ENCODE data around the gene TBX4. TPM values are rescaled to one million over a fixed set of nuclear protein-coding genes. Genes with fewer than 3 reads are reported as not detected.
A peak's percentile ranks its signal among the peaks of the same experiment; 100 is the strongest.

Gene TBX4
- total and polyA plus RNA-seq, 2 of the 13 experiments (the other 11 are each of a cell fraction or from before 2014, with no cell fraction given): 0.11 to 1.1 TPM

DNA sequence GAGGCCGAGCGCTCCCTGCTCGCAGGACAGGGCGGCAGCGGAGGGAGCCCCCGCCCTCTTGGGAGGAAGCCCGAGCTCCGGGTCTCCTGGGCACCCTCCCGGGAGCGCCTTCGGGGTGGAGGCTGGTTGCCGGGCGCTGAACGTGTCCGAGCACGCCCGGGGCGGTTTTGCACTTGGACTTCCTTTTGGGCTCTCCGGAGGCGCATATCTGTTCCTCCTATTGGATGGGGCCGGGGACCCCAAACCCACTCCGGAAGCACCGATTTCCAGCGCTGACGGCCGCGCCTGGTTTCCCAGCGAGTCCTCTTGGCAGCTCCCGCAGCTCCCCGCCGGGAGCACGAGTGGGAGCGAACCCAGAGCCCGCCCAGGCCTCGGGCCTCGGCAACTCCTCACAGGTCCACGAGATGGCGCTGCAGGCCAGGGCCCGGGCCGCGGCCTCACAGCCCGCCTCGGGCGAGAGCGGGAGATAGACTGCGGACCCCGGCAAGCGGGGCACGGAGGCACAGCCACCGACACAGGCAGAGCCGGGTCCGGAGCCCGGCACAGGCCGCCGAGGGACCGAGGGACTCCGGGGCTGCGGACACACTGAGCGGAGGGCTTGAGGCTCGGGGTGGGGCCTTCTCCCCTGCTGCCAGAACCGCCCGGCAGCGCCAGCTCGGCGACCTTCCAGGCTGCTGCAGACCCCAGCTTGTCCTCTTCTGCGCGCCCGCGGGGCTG is 39.9 kb upstream of the TBX4 start (continued):
- TF ChIP-seq ZNF460 (CRISPR knock-in tag; IDR thresholded peaks at IDR 0.05; ENCODE audit: borderline replicate concordance): no peak
- TF ChIP-seq RFXAP (CRISPR knock-in tag; IDR thresholded peaks at IDR 0.05; ENCODE audit: borderline replicate concordance): peak; percentile 86
- TF ChIP-seq, protein P1, sequence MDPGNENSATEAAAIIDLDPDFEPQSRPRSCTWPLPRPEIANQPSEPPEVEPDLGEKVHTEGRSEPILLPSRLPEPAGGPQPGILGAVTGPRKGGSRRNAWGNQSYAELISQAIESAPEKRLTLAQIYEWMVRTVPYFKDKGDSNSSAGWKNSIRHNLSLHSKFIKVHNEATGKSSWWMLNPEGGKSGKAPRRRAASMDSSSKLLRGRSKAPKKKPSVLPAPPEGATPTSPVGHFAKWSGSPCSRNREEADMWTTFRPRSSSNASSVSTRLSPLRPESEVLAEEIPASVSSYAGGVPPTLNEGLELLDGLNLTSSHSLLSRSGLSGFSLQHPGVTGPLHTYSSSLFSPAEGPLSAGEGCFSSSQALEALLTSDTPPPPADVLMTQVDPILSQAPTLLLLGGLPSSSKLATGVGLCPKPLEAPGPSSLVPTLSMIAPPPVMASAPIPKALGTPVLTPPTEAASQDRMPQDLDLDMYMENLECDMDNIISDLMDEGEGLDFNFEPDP (CRISPR knock-in tag; conservative IDR thresholded peaks at IDR 0.05): no peak
- TF ChIP-seq, protein P2, sequence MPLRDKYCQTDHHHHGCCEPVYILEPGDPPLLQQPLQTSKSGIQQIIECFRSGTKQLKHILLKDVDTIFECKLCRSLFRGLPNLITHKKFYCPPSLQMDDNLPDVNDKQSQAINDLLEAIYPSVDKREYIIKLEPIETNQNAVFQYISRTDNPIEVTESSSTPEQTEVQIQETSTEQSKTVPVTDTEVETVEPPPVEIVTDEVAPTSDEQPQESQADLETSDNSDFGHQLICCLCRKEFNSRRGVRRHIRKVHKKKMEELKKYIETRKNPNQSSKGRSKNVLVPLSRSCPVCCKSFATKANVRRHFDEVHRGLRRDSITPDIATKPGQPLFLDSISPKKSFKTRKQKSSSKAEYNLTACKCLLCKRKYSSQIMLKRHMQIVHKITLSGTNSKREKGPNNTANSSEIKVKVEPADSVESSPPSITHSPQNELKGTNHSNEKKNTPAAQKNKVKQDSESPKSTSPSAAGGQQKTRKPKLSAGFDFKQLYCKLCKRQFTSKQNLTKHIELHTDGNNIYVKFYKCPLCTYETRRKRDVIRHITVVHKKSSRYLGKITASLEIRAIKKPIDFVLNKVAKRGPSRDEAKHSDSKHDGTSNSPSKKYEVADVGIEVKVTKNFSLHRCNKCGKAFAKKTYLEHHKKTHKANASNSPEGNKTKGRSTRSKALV (CRISPR knock-in tag; IDR thresholded peaks at IDR 0.05): no peak; the same call in 1 of the 2 replicates
- peak; percentile 87; the same call in 1 of the 2 replicates for TF ChIP-seq KAT7 (CRISPR knock-in tag; IDR thresholded peaks at IDR 0.05; ENCODE audit: borderline replicate concordance)
- no peak for TF ChIP-seq ZNF207 (IDR thresholded peaks at IDR 0.05; ENCODE audit: borderline replicate concordance)
- peak; percentile 76; the same call in 1 of the 2 replicates for TF ChIP-seq BATF2 (CRISPR knock-in tag; IDR thresholded peaks at IDR 0.05)
- peak; percentile 42; the same call in 1 of the 2 replicates for TF ChIP-seq ZNF652 (CRISPR knock-in tag; IDR thresholded peaks at IDR 0.05; ENCODE audit: borderline replicate concordance, low read depth)
- TF ChIP-seq, protein P3, sequence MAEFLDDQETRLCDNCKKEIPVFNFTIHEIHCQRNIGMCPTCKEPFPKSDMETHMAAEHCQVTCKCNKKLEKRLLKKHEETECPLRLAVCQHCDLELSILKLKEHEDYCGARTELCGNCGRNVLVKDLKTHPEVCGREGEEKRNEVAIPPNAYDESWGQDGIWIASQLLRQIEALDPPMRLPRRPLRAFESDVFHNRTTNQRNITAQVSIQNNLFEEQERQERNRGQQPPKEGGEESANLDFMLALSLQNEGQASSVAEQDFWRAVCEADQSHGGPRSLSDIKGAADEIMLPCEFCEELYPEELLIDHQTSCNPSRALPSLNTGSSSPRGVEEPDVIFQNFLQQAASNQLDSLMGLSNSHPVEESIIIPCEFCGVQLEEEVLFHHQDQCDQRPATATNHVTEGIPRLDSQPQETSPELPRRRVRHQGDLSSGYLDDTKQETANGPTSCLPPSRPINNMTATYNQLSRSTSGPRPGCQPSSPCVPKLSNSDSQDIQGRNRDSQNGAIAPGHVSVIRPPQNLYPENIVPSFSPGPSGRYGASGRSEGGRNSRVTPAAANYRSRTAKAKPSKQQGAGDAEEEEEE (CRISPR knock-in tag; IDR thresholded peaks at IDR 0.05; ENCODE audit: borderline replicate concordance): no peak
- TF ChIP-seq DBP (CRISPR knock-in tag; IDR thresholded peaks at IDR 0.05; ENCODE audit: not compliant biosample characterization): no peak
- TF ChIP-seq RNF2 (conservative IDR thresholded peaks at IDR 0.05; ENCODE audit: low read depth): peak; percentile 89
- no peak; the same call in 1 of the 2 replicates for TF ChIP-seq NFYC (CRISPR knock-in tag; IDR thresholded peaks at IDR 0.05)
- TF ChIP-seq ZFX (CRISPR knock-in tag; IDR thresholded peaks at IDR 0.05; ENCODE audit: low read depth): peak; percentile 97
- no peak for TF ChIP-seq MYNN (CRISPR knock-in tag; IDR thresholded peaks at IDR 0.05; ENCODE audit: low read depth)
- TF ChIP-seq RORA (CRISPR knock-in tag; IDR thresholded peaks at IDR 0.05): no peak
- TF ChIP-seq, protein P4, sequence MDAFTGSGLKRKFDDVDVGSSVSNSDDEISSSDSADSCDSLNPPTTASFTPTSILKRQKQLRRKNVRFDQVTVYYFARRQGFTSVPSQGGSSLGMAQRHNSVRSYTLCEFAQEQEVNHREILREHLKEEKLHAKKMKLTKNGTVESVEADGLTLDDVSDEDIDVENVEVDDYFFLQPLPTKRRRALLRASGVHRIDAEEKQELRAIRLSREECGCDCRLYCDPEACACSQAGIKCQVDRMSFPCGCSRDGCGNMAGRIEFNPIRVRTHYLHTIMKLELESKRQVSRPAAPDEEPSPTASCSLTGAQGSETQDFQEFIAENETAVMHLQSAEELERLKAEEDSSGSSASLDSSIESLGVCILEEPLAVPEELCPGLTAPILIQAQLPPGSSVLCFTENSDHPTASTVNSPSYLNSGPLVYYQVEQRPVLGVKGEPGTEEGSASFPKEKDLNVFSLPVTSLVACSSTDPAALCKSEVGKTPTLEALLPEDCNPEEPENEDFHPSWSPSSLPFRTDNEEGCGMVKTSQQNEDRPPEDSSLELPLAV (CRISPR knock-in tag; conservative IDR thresholded peaks at IDR 0.05; ENCODE audit: low read depth): 0 out of 2 replicates have a peak, but pooled peaks have one; percentile 73
- TF ChIP-seq HOXD1 (CRISPR knock-in tag; IDR thresholded peaks at IDR 0.05): no peak
- TF ChIP-seq, protein P5, sequence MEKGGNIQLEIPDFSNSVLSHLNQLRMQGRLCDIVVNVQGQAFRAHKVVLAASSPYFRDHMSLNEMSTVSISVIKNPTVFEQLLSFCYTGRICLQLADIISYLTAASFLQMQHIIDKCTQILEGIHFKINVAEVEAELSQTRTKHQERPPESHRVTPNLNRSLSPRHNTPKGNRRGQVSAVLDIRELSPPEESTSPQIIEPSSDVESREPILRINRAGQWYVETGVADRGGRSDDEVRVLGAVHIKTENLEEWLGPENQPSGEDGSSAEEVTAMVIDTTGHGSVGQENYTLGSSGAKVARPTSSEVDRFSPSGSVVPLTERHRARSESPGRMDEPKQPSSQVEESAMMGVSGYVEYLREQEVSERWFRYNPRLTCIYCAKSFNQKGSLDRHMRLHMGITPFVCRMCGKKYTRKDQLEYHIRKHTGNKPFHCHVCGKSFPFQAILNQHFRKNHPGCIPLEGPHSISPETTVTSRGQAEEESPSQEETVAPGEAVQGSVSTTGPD (CRISPR knock-in tag; IDR thresholded peaks at IDR 0.05): no peak
- 0 out of 2 replicates have a peak, but pooled peaks have one; percentile 64 for TF ChIP-seq ZNF34 (CRISPR knock-in tag; IDR thresholded peaks at IDR 0.05; ENCODE audit: borderline replicate concordance)

Measured in HepG2 (cell line).